ENCODE data around the gene STK32B. TPM values are rescaled to one million over a fixed set of nuclear protein-coding genes. Genes with fewer than 3 reads are reported as not detected.
A peak's percentile ranks its signal among the peaks of the same experiment; 100 is the strongest.

Gene STK32B
- polyA plus RNA-seq, 1 of the 3 experiments (the other 2 are of a cell fraction), result 0.20 TPM

DNA sequence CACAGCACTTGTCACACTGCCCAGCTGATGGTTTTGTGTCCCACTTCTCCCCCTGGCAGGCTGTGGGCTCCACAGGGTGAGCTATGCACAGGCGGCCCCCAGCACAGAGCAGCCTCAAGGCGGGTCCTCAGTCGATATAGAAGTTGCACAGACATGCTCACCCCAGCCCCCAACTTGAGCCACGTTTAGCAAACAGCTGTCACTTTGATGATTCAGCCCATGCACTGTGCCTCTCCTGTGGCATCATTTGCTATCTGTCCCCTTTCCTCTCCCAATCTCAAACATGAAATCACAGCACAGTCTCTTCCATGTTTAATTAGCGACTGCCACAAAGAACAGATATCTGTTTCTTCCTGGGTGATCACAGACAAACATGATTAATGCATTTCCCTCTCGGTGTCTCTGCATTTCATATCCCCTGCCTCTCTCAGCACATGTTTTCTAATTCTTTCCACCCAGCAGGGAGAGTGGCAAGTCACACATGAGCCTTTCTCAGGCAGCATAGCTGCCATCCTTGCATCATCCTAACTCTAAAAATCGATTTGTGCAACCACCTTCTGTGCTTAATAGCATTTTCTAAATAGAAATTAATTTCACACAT is 452.2 kb downstream of the STK32B start:
- Histone ChIP-seq H3K9me3 (no peaks in the 10 kb centered on the region), H3K4me1 (ENCODE audit: control insufficient read depth in 1 of 2, insufficient read depth in 2 of 2, low read depth in 1 of 2, low read length in 1 of 2) (peaks cover 0 to 9% of the 10 kb centered on the region in 2 experiments; a peak in 1 of 4 replicates)
- WGBS (ENCODE audit: low lambda C conversion rate), result 9% methylated on average over 5 of the region's 7 CpGs

GRCh38 chr4:5504486-5504885 is 453.2 kb downstream of the STK32B start:
- ChIA-PET CTCF (no interaction called here), POLR2A (no interaction called here)
- no peak overlapping the region for H3K4me3 ChIP-seq (ENCODE audit: low read depth in 2 of 2, low read length in 1 of 2)

More for the DNA sequence above, 452.2 kb downstream of the STK32B start:
- TF ChIP-seq YY1 (IDR thresholded peaks at IDR 0.05; ENCODE audit: low read depth), result no peak
- Histone ChIP-seq H3F3A (replicated peaks; ENCODE audit: insufficient read depth) (no peaks in the 10 kb centered on the region), H3K9ac (no peak overlapping the region), H3K27me3 (ENCODE audit: insufficient read depth) (no peaks in the 10 kb centered on the region), H3K4me3 (ENCODE audit: low read depth in 2 of 2, low read length in 1 of 2) (no peak overlapping the region), H3K36me3 (replicated peaks in 1 of 2; ENCODE audit: control insufficient read depth in 1 of 2, insufficient read depth in 2 of 2, low read length in 1 of 2) (no peaks in the 10 kb centered on the region), H2AFZ (ENCODE audit: low read depth) (no peak overlapping the region), H3K9me2 (no peaks in the 10 kb centered on the region), H4K20me1 (ENCODE audit: insufficient read depth) (no peaks in the 10 kb centered on the region), H3K79me2 (ENCODE audit: insufficient read depth) (no peaks in the 10 kb centered on the region), H3K4me2 (no peak overlapping the region), H3K27ac (ENCODE audit: low read depth in 2 of 2, low read length in 1 of 2) (peak overlapping the region in 1 of 2 experiments; percentile 36; a peak in 1 of 4 replicates)
- POLR2A ChIA-PET, result no interaction called here
- DNase-seq, result no peak
- CTCF ChIA-PET, result interaction anchor here (0.8 kb wide), 1 partner anchor 290 kb away, joined by 3 read pairs; no protein-coding TSS in a partner anchor

GRCh38 chr4:5510504-5510903 is 459.2 kb downstream of the STK32B start:
- 0% methylated on average over 2 of the region's 2 CpGs for WGBS (ENCODE audit: low lambda C conversion rate)
- Histone ChIP-seq H3K79me2 (ENCODE audit: insufficient read depth) (no peaks in the 10 kb centered on the region), H3F3A (replicated peaks; ENCODE audit: insufficient read depth) (no peaks in the 10 kb centered on the region), H3K27ac (ENCODE audit: low read depth in 2 of 2, low read length in 1 of 2) (no peak overlapping the region), H3K4me1 (ENCODE audit: control insufficient read depth in 1 of 2, insufficient read depth in 2 of 2, low read depth in 1 of 2, low read length in 1 of 2) (no peaks in the 10 kb centered on the region), H3K4me3 (ENCODE audit: low read depth in 2 of 2, low read length in 1 of 2) (no peak overlapping the region), H3K36me3 (replicated peaks in 1 of 2; ENCODE audit: control insufficient read depth in 1 of 2, insufficient read depth in 2 of 2, low read length in 1 of 2) (no peaks in the 10 kb centered on the region), H3K9ac (no peak overlapping the region), H4K20me1 (ENCODE audit: insufficient read depth) (no peaks in the 10 kb centered on the region), H2AFZ (ENCODE audit: low read depth) (no peak overlapping the region), H3K9me3 (no peaks in the 10 kb centered on the region), H3K27me3 (ENCODE audit: insufficient read depth) (no peaks in the 10 kb centered on the region), H3K9me2 (no peaks in the 10 kb centered on the region), H3K4me2 (no peak overlapping the region)
- DNase-seq, result no peak
- CTCF ChIA-PET, result no interaction called here
- POLR2A ChIA-PET, result no interaction called here
- TF ChIP-seq RAD21 (IDR thresholded peaks at IDR 0.05; ENCODE audit: low read length) (no peak), FOXM1 (IDR thresholded peaks at IDR 0.05; ENCODE audit: low read depth) (no peak), ELF1 (IDR thresholded peaks at IDR 0.05) (no peak), MXI1 (IDR thresholded peaks at IDR 0.05; ENCODE audit: low read depth, low read length) (no peak), FOSL2 (IDR thresholded peaks at IDR 0.05; ENCODE audit: borderline replicate concordance, low read depth) (no peak), CHD2 (IDR thresholded peaks at IDR 0.05; ENCODE audit: low read length, partially characterized antibody) (no peak), MEF2A (IDR thresholded peaks at IDR 0.05; ENCODE audit: borderline replicate concordance, low read depth) (no peak), TCF12 (IDR thresholded peaks at IDR 0.05) (no peak), GABPA (IDR thresholded peaks at IDR 0.05; ENCODE audit: low read depth) (no peak)
- TF ChIP-seq, protein P1, sequence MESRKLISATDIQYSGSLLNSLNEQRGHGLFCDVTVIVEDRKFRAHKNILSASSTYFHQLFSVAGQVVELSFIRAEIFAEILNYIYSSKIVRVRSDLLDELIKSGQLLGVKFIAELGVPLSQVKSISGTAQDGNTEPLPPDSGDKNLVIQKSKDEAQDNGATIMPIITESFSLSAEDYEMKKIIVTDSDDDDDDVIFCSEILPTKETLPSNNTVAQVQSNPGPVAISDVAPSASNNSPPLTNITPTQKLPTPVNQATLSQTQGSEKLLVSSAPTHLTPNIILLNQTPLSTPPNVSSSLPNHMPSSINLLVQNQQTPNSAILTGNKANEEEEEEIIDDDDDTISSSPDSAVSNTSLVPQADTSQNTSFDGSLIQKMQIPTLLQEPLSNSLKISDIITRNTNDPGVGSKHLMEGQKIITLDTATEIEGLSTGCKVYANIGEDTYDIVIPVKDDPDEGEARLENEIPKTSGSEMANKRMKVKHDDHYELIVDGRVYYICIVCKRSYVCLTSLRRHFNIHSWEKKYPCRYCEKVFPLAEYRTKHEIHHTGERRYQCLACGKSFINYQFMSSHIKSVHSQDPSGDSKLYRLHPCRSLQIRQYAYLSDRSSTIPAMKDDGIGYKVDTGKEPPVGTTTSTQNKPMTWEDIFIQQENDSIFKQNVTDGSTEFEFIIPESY (IDR thresholded peaks at IDR 0.05; ENCODE audit: borderline replicate concordance, low read depth), result no peak

More at GRCh38 chr4:5504486-5504885, 453.2 kb downstream of the STK32B start:
- no peak for DNase-seq
- H3K4me1 ChIP-seq (ENCODE audit: control insufficient read depth in 1 of 2, insufficient read depth in 2 of 2, low read depth in 1 of 2, low read length in 1 of 2), result peaks cover 0 to 9% of the 10 kb centered on the region in 2 experiments; a peak in 1 of 4 replicates
- no peaks in the 10 kb centered on the region for H3K27me3 ChIP-seq (ENCODE audit: insufficient read depth)
- TF ChIP-seq RXRA (IDR thresholded peaks at IDR 0.05; ENCODE audit: borderline replicate concordance, low read depth) (no peak), EZH2phosphoT487 (IDR thresholded peaks at IDR 0.05; ENCODE audit: borderline replicate concordance, low read depth) (no peak), TCF12 (IDR thresholded peaks at IDR 0.05) (no peak), MAX (IDR thresholded peaks at IDR 0.05; ENCODE audit: low read depth) (no peak), ELF1 (IDR thresholded peaks at IDR 0.05) (no peak), TEAD4 (IDR thresholded peaks at IDR 0.05; ENCODE audit: borderline replicate concordance, insufficient read depth) (no peak)
- TF ChIP-seq, protein P2, sequence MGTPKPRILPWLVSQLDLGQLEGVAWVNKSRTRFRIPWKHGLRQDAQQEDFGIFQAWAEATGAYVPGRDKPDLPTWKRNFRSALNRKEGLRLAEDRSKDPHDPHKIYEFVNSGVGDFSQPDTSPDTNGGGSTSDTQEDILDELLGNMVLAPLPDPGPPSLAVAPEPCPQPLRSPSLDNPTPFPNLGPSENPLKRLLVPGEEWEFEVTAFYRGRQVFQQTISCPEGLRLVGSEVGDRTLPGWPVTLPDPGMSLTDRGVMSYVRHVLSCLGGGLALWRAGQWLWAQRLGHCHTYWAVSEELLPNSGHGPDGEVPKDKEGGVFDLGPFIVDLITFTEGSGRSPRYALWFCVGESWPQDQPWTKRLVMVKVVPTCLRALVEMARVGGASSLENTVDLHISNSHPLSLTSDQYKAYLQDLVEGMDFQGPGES (IDR thresholded peaks at IDR 0.05; ENCODE audit: low read depth, low read length), result no peak
- H3K27ac ChIP-seq (ENCODE audit: low read depth in 2 of 2, low read length in 1 of 2), result no peak overlapping the region
- no peaks in the 10 kb centered on the region for H3K9me3 ChIP-seq
- H4K20me1 ChIP-seq (ENCODE audit: insufficient read depth), result no peaks in the 10 kb centered on the region
- no peak overlapping the region for H3K4me2 ChIP-seq
- no peak overlapping the region for H3K9ac ChIP-seq
- H2AFZ ChIP-seq (ENCODE audit: low read depth), result no peak overlapping the region
- no peaks in the 10 kb centered on the region for H3K79me2 ChIP-seq (ENCODE audit: insufficient read depth)
- no peaks in the 10 kb centered on the region for H3F3A ChIP-seq (replicated peaks; ENCODE audit: insufficient read depth)
- no peaks in the 10 kb centered on the region for H3K36me3 ChIP-seq (replicated peaks in 1 of 2; ENCODE audit: control insufficient read depth in 1 of 2, insufficient read depth in 2 of 2, low read length in 1 of 2)
- no peaks in the 10 kb centered on the region for H3K9me2 ChIP-seq

Measured in SK-N-SH (cell line).